IPS-18c (cell line): ENCODE measurements around the gene UBD.

Experiments
- H3K4me3 ChIP-seq: 2 replicates; pipeline ENCODE4 v1.7.0; 2013; ENCODE audit warnings: low read depth, mild to moderate bottlenecking, low read length, moderate library complexity; ENCODE audit not compliant: insufficient read depth
- H3K9me3 ChIP-seq: one replicate; pipeline ENCODE4 v1.6.1; 2013; ENCODE audit warnings: mild to moderate bottlenecking, low read length, moderate library complexity; ENCODE audit not compliant: control insufficient read depth, insufficient read depth

UBD gene

GRCh38 chr6:29566856-29567255, 7.3 kb upstream of the UBD start:
- no peak overlapping the region for H3K4me3 ChIP-seq
- no peaks in the 10 kb centered on the region for H3K9me3 ChIP-seq

- Histone ChIP-seq H3K9me3 (no peaks in the 10 kb centered on the region), H3K4me3 (no peak overlapping the region)
Observed at GRCh38 chr6:29564875-29565274, 5.3 kb upstream of the UBD start.

DNA sequence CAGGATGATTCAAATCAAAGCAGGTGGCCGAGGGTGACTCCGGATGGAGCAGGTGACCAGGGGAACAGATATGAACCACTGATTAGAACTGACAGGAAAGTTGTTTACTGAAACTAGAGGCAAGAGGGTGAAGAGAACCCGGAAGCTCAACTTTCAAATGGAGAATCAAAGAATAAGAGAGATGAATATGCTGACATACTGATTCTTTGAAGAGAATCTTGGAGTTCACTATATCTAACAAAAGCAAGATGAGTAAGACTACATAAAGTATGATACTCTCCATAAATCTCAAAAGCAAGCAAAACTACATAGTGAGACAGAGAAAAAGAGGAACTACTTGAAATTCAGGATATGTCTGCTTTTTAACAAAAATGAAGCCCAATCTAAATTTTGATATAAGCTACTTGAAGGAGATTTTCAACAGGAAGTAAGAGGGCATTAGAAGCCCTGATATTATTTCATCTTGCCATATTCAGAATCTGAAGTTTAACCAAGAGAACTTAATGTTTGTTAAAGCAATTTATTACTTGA, 4.0 kb upstream of the UBD start:
- Histone ChIP-seq H3K9me3 (no peaks in the 10 kb centered on the region), H3K4me3 (no peak overlapping the region)

DNA sequence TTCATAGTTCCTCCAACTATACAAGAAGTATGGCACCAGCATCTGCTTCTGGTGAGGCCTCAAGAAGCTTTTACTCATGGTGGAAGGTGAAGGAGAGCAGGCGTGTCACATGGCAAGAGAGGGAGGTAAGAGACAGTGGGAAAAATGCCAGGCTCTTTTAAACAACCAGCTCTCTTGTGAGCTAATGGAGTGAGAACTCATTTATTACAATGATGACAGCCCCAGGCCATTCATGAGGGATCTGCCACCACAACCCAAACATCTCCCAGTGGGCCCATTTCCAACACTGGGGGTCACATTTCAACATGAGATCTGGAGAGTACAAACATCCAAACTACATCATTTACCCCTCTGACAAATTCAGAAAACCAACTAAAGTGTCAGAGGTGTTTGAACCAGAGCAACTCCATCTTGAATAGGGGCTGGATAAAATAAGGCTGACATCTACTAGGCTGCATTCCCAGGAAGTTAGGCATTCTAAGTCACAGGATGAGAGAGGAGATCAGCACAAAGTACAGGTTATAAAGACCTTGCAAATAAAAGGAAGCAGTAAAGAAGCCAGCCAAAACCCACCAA, 2.2 kb upstream of the UBD start:
- no peak overlapping the region for H3K4me3 ChIP-seq
- no peaks in the 10 kb centered on the region for H3K9me3 ChIP-seq

- Histone ChIP-seq H3K4me3 (no peak overlapping the region), H3K9me3 (no peaks in the 10 kb centered on the region)
Observed at GRCh38 chr6:29561091-29561490, 1.6 kb upstream of the UBD start.

GRCh38 chr6:29558439-29559079, 973 bp downstream of the UBD start:
- H3K4me3 ChIP-seq, result no peak overlapping the region
- no peaks in the 10 kb centered on the region for H3K9me3 ChIP-seq

GRCh38 chr6:29557320-29557719, 2.2 kb downstream of the UBD start:
- Histone ChIP-seq H3K9me3 (no peaks in the 10 kb centered on the region), H3K4me3 (no peak overlapping the region)

- H3K4me3 ChIP-seq, result no peak overlapping the region
- H3K9me3 ChIP-seq, result no peaks in the 10 kb centered on the region
Observed at GRCh38 chr6:29554764-29555163, 4.8 kb downstream of the UBD start.

- H3K9me3 ChIP-seq, result no peaks in the 10 kb centered on the region
- peak overlapping the region; percentile 52 for H3K4me3 ChIP-seq
Observed at GRCh38 chr6:29553268-29554057, 6.1 kb downstream of the UBD start.

GRCh38 chr6:29552512-29553051, 7.0 kb downstream of the UBD start:
- H3K4me3 ChIP-seq, result peak overlapping the region; percentile 52; the same call in 1 of the 2 replicates

DNA sequence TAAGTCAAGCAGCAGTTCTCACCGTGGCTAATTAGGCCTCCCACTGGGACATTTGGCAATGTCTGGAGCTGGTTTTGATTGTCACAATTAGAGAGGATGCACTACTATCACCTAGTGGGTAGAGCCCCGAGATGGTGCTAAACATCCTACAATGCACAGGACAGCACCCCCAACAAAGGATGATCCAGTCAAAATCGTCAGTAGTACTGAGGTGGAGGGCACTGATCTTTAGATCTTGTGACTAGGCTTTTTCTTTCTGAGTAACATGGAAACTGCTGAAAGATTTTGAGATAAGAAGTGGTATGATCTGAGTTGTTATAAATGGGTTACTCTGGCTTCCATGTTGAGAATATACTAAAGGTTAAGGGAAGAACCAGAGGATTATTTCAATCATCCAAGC, 12.0 kb downstream of the UBD start:
- no peak overlapping the region for H3K4me3 ChIP-seq
- no peaks in the 10 kb centered on the region for H3K9me3 ChIP-seq

More at GRCh38 chr6:29552512-29553051, 7.0 kb downstream of the UBD start:
- H3K9me3 ChIP-seq, result no peaks in the 10 kb centered on the region

DNA sequence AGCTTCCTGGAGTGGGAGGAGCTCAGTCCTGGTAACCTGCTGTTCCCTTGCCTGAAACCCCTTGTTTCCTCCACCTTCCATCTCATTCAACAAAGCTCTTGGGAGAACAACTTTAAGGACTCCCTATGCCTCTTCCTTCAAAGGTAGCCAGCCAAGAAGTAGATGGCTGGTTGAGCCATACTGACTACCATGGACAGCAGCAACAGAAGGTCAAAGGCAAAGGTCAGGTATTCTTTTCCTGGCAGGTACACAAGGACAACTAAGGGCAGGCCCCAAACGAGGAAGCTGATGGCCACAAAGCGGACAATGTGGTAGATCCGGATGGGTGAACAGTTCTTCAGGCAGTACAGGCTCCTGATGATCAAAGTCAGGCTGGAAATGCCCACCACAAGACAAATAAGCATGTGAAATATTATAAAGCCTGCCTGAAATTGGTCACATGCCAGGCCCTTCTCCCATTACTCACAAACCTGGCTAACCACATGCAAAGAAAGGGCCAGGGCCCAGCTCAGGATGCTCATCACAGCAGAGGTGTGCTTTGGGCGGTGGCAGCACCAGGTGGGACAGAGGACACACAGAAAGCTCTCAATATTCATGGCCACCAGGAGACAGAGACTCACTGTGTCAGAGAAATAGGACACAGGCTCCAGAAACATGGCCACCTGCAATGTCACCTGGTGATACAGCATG, 21.7 kb downstream of the UBD start:
- H3K9me3 ChIP-seq, result peaks cover 3% of the 10 kb centered on the region
- no peak overlapping the region for H3K4me3 ChIP-seq

DNA sequence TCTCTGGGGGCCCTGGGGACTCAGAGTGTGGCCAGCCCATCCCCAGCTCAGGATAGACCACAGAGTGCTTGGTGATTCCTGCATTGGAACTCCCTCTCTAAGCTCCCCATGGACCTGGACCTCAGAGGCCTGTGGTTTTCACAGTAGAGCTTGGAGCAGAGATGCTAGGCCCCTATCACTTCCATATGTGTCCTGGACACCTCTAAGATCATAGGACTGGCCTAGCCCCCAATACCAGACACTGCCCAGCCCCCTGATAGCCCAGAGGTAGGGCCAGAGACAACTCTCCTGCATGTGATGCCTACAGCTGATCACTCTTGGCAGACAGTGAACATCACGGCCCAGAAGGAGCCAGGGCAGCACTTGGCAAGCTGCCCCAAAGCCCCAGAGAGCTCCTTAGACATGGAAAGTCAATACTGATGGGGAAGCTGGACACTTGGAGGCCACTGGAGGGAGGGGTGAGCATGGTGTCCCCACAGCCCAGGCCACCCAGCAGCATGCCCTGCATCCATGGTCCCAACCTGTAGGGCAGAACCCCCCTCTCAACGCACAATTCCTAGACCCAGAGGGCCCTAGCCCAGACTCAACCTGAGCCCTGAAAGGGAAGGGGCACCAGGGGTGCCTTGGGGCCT, 27.1 kb downstream of the UBD start:
- H3K4me3 ChIP-seq, result no peak overlapping the region
- no peaks in the 10 kb centered on the region for H3K9me3 ChIP-seq

DNA sequence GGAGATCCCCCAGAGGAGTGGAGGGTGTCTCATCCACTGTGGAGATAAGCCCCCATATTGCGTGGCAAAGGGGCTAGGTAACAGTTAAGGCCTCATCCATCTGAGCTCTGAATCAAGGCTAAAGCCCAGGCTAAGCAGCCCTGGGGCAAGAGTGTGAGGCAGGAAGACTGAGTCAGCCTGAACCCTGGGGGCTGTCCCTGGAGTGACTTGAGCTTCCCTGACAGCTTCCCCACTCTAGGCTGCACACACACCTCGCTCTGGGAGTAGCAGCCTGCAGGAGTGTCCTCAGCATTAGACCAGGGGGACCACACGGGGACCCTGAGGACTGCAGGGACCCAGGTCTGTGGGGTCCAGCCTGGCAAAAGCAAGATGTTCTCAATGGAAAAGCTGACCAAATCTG, 27.9 kb downstream of the UBD start:
- no peak overlapping the region for H3K4me3 ChIP-seq
- H3K9me3 ChIP-seq, result no peaks in the 10 kb centered on the region

GRCh38 chr6:29530671-29531310, 28.7 kb downstream of the UBD start:
- H3K4me3 ChIP-seq, result no peak overlapping the region
- no peaks in the 10 kb centered on the region for H3K9me3 ChIP-seq

- H3K4me3 ChIP-seq, result no peak overlapping the region
Observed at GRCh38 chr6:29529956-29530355, 29.6 kb downstream of the UBD start.

More at GRCh38 chr6:29529956-29530355, 29.6 kb downstream of the UBD start:
- H3K9me3 ChIP-seq, result no peaks in the 10 kb centered on the region
